ENCODE data around the gene DDX54.
"Not testable (repeated sequence)": the region's sequence is repeated elsewhere in the genome, so short reads cannot be mapped to it uniquely, and the experiment has no call there.

The DDX54 gene

GRCh38 chr12:113152196-113152834 lies 33.0 kb downstream of the DDX54 start:
- Mint-ChIP-seq H3K27me3 (peaks cover 27% of the 10 kb centered on the region), H3K4me1 (peaks cover 25% of the 10 kb centered on the region), H3K9me3 (no peaks in the 10 kb centered on the region), H3K4me3 (peak overlapping the region; percentile 72), H3K27ac (no peak overlapping the region), H3K36me3 (ENCODE audit: low read depth) (peaks cover 2% of the 10 kb centered on the region)
- DNase-seq = no peak
- no peak for ATAC-seq

DNA sequence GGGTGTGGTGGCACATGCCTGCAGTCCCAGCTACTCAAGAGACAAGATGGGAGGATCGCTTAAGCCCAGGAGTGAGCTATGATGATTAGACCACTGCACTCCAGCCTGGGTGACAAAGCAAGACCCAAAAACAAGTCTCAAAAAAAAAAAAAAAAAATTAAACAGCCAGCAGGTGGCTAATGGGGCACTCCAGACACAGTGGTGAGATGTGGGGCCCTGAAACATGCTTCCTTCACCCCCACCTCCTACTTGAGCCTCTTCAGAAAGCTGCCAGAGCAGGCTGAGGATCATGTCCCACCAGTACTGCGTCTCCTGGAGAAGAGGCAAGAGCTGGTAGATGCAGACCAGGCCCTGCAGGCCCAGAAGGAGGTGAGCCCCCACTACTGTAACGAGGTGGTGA lies 33.6 kb downstream of the DDX54 start:
- H3K27ac Mint-ChIP-seq = no peak overlapping the region
- peaks cover under 1% of the 10 kb centered on the region for H3K36me3 Mint-ChIP-seq (ENCODE audit: low read depth)
- H3K9me3 Mint-ChIP-seq = no peaks in the 10 kb centered on the region
- ATAC-seq (no peak), DNase-seq (no peak)
- H3K4me3 Mint-ChIP-seq = no peak overlapping the region
- peaks cover 27% of the 10 kb centered on the region for H3K27me3 Mint-ChIP-seq
- peaks cover 18% of the 10 kb centered on the region for H3K4me1 Mint-ChIP-seq

GRCh38 chr12:113149361-113150150 lies 35.7 kb downstream of the DDX54 start, which contains the start of gene CFAP73:
TSS of gene CFAP73 (plus strand) at chr12:113149724. CDS start at chr12:113149858, 134 bp downstream.
- Mint-ChIP-seq H3K9me3 (no peaks in the 10 kb centered on the region), H3K27ac (no peak within 1 kb of the TSS)

DNA sequence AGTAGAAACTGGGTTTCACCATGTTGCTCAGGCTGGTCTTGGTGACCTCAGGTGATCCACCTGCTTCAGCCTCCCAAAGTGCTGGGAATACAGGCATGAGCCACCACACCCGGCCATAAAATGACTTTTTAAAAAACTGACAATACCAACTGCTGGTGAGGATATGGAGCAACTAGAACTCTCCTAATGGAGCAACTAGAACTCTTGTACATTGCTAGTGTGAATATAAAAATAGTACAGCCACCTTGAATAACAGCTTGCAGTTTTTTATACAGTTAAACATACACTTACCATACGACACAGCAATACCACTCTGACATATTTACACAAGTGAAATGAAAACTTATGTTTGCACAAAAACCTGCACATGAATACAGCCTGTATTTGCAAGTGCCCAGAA lies 38.3 kb downstream of the DDX54 start:
- Mint-ChIP-seq H3K36me3 (ENCODE audit: low read depth) (no peaks in the 10 kb centered on the region), H3K9me3 (no peaks in the 10 kb centered on the region), H3K4me3 (no peak overlapping the region), H3K4me1 (peaks cover 8% of the 10 kb centered on the region), H3K27me3 (peaks cover 6% of the 10 kb centered on the region), H3K27ac (no peak overlapping the region)
- DNase-seq (no peak), ATAC-seq (no peak)

More at GRCh38 chr12:113149361-113150150, 35.7 kb downstream of the DDX54 start, which contains the start of gene CFAP73:
- peaks cover 20% of the 10 kb centered on the region for H3K27me3 Mint-ChIP-seq
- H3K4me3 Mint-ChIP-seq = no peak within 1 kb of the TSS
- no peaks in the 10 kb centered on the region for H3K36me3 Mint-ChIP-seq (ENCODE audit: low read depth)
- peak; percentile 15 for ATAC-seq
- H3K4me1 Mint-ChIP-seq = peaks cover 18% of the 10 kb centered on the region
- DNase-seq = peak; percentile 33

DNA sequence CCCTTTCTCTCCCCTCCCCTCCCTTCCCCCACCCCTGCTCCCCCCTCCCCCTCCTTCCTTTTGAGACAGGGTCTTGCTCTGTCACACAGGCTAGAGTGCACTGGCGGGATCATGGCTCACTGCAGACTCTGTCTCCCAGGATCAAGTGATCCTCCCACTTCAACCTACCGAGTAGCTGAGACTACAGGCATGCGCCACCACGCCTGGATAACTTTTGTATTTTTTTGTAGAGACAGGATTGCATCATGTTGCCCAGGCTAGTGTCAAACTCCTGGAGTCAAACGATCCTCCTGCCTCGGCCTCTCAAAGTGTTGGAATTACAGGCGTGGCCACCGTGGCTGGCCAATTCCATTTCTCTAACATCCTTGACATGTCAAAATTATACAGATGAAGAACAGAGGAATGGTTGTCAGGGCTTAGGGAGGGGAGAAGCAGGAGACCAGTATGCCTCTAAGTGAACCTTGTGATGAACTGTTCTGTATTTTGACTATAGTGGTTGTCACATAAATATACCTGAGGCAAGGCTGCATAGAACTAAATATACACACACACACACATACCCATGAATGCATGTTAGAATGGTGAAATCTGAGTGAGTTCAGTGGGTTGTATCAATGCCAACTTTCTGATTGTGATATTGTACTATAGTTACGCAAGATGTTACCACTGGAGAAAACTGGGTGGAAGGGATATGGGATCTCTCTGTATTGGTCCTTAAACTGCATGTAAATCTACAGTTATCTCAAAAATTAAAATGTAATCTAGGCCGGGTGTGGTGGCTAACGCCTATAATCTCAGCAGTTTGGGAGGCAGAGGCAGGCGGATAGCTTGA lies 39.3 kb downstream of the DDX54 start:
- ATAC-seq (no peak), DNase-seq (no peak)
- Mint-ChIP-seq H3K27ac (no peak overlapping the region), H3K27me3 (peaks cover 4% of the 10 kb centered on the region), H3K4me1 (peaks cover 13% of the 10 kb centered on the region), H3K4me3 (no peak overlapping the region), H3K36me3 (ENCODE audit: low read depth) (no peaks in the 10 kb centered on the region), H3K9me3 (no peaks in the 10 kb centered on the region)

DNA sequence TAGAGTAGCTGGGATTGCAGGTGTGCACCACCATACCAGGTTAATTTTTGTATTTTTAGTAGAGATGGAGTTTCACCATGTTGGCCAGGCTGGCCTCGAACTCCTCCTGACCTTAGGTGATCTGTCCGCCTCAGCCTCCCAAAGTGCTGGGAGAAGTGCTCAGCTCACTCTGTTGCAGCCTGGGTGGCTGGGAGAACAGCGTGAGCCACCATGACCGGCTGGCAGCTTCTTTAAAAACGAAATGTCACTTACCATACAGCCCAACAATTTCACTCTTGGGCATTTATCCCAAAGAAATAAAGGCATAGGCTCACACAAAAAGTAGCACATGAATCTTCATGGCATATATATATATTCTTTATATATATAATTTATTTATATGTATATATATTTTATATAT lies 40.5 kb downstream of the DDX54 start:
- no peaks in the 10 kb centered on the region for H3K27me3 Mint-ChIP-seq
- no peaks in the 10 kb centered on the region for H3K36me3 Mint-ChIP-seq (ENCODE audit: low read depth)
- H3K4me3 Mint-ChIP-seq = no peak overlapping the region
- H3K4me1 Mint-ChIP-seq = peaks cover 15% of the 10 kb centered on the region
- ATAC-seq (no peak), DNase-seq (no peak)
- H3K27ac Mint-ChIP-seq = no peak overlapping the region
- H3K9me3 Mint-ChIP-seq = no peaks in the 10 kb centered on the region

DNA sequence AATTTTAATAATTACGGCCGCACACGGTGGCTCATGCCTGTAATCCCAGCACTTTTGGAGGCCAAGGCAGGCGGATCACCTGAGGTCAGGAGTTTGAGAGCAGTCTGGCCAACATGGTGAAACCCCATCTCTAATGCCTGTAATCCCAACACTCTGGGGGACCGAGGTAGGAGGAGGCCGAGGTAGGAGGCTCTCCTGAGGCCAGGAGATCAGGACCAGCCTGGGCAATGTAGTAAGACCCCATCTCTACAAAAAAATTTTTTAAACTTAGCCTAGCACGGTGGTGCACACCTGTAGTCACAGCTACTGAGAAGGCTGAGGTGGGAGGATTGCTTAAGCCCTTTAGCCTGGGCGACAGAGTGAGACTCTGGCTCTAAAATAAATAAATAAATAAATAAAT lies 41.3 kb downstream of the DDX54 start:
- Mint-ChIP-seq H3K36me3 (ENCODE audit: low read depth) (no peaks in the 10 kb centered on the region), H3K4me1 (peaks cover 15% of the 10 kb centered on the region), H3K4me3 (no peak overlapping the region), H3K27ac (no peak overlapping the region), H3K27me3 (no peaks in the 10 kb centered on the region), H3K9me3 (no peaks in the 10 kb centered on the region)
- DNase-seq (no peak), ATAC-seq (no peak)

- ATAC-seq (no peak), DNase-seq (no peak)
- H3K9me3 Mint-ChIP-seq = no peaks in the 10 kb centered on the region
- peak overlapping the region; percentile 82 for H3K27ac Mint-ChIP-seq
- H3K4me1 Mint-ChIP-seq = peaks cover 15% of the 10 kb centered on the region
- H3K27me3 Mint-ChIP-seq = no peaks in the 10 kb centered on the region
- no peaks in the 10 kb centered on the region for H3K36me3 Mint-ChIP-seq (ENCODE audit: low read depth)
- no peak overlapping the region for H3K4me3 Mint-ChIP-seq
Measured at GRCh38 chr12:113142886-113143332, 42.4 kb downstream of the DDX54 start.

DNA sequence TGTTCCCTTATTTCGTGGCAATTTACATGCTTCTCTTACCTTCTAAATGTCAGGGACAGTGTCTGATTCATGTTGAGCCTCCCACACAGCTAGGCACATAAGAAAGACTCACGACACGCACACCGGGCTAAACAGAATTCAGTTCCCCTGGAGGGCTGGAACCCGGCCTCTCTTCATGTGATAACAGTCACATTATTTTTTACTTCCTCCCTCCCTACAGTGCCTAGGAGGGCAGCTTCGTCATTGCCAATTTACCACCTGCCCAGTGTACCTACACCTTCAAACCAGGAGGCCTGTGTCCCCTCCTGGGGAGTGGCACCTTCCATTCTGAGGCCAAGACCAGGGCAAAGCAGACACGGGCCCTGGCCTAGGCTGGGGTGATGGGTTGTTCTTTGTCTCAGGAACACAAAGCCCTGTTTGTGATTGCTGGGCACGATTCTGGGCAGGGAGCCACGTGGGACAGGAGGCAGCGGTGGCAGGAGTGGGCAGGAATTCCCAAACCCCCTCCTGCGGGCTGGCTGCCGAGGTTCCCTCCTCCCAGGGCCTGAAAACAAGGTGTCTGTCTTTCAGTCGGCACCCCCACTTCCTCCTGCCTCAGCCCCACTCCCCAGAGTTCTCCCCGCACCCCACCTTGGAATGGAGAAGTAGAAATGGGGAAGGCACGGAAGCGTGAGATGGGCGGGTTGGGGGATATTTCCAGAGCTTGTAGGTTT lies 42.9 kb downstream of the DDX54 start:
- peak; percentile 94 for ATAC-seq
- H3K27me3 Mint-ChIP-seq = no peaks in the 10 kb centered on the region

DNA sequence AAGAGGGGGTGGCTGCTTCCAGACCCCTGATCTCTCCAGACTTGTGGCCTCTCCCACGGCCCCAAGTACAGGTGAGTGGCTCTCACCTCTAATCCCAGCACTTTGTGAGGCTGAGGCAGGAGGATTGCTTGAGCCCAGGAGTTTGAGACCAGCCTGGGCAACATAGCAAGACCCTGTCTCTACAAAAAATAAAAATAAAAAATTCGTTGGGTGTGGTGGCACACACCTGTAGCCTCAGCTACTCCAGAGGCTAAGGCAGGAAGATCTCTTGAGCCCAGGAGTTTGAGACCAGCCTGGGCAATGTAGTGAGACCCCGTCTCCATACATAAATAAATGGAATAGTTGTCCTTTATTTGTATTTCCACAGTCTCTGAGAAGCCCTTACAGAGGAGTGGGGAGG lies 43.6 kb downstream of the DDX54 start:
- not testable (repeated sequence) for DNase-seq; ATAC-seq; H3K27me3 Mint-ChIP-seq; H3K4me3 Mint-ChIP-seq; H3K36me3 Mint-ChIP-seq (ENCODE audit: low read depth); H3K9me3 Mint-ChIP-seq
- Mint-ChIP-seq H3K27ac (peak overlapping the region; percentile 82), H3K4me1 (peaks cover 17% of the 10 kb centered on the region)

More for the DNA sequence above, 42.9 kb downstream of the DDX54 start:
- Mint-ChIP-seq H3K9me3 (no peaks in the 10 kb centered on the region), H3K36me3 (ENCODE audit: low read depth) (no peaks in the 10 kb centered on the region), H3K4me3 (no peak overlapping the region), H3K27ac (peak overlapping the region; percentile 82), H3K4me1 (peaks cover 15% of the 10 kb centered on the region)
- DNase-seq = peak; percentile 36

DNA sequence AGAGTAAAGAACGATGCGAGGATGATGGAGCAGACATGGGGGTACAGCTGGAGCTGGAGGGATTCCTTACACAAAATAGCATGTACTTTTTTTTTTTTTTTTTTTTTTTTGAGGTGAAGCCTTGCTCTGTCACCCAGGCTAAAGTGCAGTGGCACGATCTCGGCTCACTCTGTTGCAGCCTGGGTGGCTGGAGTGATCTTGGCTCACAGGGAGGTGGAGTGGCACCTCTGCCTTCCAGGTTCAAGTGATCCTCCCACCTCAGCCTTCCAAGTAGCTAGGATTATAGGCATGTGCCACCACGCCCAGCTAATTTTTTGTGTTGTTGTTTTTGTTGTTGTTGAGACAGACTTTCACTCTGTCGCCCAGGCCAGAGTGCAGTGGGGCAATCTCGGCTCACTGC lies 44.6 kb downstream of the DDX54 start:
- Mint-ChIP-seq H3K4me3 (no peak overlapping the region), H3K4me1 (peaks cover 27% of the 10 kb centered on the region), H3K27ac (peak overlapping the region; percentile 23), H3K9me3 (no peaks in the 10 kb centered on the region), H3K27me3 (no peaks in the 10 kb centered on the region), H3K36me3 (ENCODE audit: low read depth) (no peaks in the 10 kb centered on the region)
- ATAC-seq = no peak
- DNase-seq = no peak

DNA sequence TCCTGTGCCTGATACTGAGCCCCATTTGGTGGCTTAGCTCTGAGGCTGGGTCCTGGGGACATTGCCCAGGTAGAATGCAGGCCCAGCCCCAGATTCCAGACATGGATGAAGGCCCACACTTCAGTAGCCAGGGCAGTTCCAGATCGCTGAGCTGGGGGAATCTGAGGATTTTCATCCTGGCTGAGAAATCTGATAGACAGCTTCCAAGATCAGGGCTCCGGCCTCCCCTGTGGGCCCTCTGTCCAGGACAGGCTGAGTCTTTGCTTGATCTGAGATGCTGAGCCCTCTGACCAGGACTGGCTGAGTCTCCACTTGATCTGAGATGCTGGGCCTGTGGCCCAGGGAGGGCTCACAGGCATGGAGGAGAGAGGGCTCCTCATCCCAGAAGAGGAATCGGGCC lies 46.5 kb downstream of the DDX54 start:
- H3K27ac Mint-ChIP-seq = no peak overlapping the region
- H3K36me3 Mint-ChIP-seq (ENCODE audit: low read depth) = no peaks in the 10 kb centered on the region
- no peaks in the 10 kb centered on the region for H3K9me3 Mint-ChIP-seq
- H3K4me1 Mint-ChIP-seq = peaks cover 34% of the 10 kb centered on the region
- H3K27me3 Mint-ChIP-seq = peaks cover 3% of the 10 kb centered on the region
- H3K4me3 Mint-ChIP-seq = no peak overlapping the region
- DNase-seq (no peak), ATAC-seq (no peak)

DNA sequence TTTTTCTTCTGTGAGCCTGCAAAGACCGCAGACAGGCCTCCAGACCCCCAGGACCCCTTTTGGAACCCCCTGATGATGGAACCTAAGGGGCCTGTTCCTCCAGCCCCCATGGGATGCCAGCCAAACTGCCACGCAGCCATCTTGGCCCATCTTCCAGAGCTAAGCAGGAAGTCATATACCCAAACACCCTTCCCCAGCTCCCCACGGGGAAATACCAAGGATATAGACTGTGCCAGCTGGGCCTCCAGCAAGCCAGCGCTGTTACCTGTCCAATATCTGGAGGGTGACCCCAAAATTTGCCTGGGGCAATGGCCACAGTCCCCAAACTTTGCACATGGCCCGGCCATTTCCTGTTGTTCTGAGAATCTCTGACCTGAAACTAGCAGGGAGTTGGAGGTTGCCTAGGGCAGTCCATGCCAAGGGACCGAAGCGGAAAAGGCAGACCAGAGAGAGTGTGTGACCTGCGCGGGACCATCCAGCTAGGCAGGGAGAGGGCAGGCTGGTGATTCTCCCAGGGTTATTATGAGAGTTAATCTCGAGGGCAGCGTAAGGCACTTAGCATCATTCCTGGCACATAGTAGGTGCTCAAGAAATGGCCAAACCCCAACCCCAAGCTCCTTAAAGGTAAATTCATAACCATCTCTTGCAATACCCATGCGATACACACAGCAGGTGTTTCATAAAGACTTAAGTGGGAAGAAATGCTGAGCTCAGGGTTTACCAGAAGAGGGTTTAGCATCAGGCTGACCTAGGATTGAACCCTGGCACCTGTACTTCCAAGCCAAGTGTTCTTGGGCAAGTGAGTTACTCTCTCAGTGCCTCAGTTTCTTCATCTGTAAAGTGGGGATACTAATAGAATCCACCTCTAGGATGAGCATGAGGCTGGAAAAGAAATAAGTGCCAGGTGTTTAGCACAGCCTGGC lies 47.2 kb downstream of the DDX54 start:
- Mint-ChIP-seq H3K27ac (no peak overlapping the region), H3K27me3 (peaks cover 3% of the 10 kb centered on the region), H3K4me1 (peaks cover 34% of the 10 kb centered on the region), H3K9me3 (no peaks in the 10 kb centered on the region), H3K4me3 (no peak overlapping the region), H3K36me3 (ENCODE audit: low read depth) (no peaks in the 10 kb centered on the region)
- DNase-seq (no peak), ATAC-seq (no peak)

All from activated naive CD8-positive, alpha-beta T cell treated with anti-CD3 and anti-CD28 coated beads, Interleukin-2, amount 50 U/mL, for 24 hours (primary cell).